PC-9 (cell line): ENCODE results near the gene TOMM34. TPM values are rescaled to one million over a fixed set of nuclear protein-coding genes. Genes with fewer than 3 reads are reported as not detected.

ENCODE experiments used
- BruUV-seq: library from RNA; stranded (reverse); fragments of 400-500 nt; replicated peaks from 2 replicates; lab custom pipeline; 2021; lab: Mats Ljungman, UMichigan
- CTCF ChIA-PET: fragments of 300-600 bp; sonication (Branson Sonifier 250); formaldehyde crosslinking; loops from one replicate; lab custom pipeline; 2022; ENCODE audit warnings: antibody characterized with exemption; lab: Charles Lee
- POLR2A ChIA-PET: fragments of 300-600 bp; sonication (Branson Sonifier 250); formaldehyde crosslinking; loops from one replicate; lab custom pipeline; 2022; ENCODE audit warnings: antibody characterized with exemption; ENCODE audit not compliant: unreplicated experiment; lab: Charles Lee
- DNase-seq, 2 experiments: peaks; one replicate each; pipeline versions ENCODE4 v3.0.0 to v3.0.0-alpha.2; 2015 to 2022; ENCODE audit warnings: mixed read lengths in 1 of 2
- H2AFZ ChIP-seq: fragments of 200-600 bp; sonication (generic); 2 replicates; pipeline ENCODE4 v1.8.1; 2017; ENCODE audit warnings: antibody characterized with exemption
- H3F3A ChIP-seq: fragments of 200-600 bp; sonication (generic); 2 replicates; pipeline ENCODE4 v1.8.1; 2017; ENCODE audit warnings: antibody characterized with exemption, mild to moderate bottlenecking, low read depth; ENCODE audit not compliant: insufficient read depth
- H3K27ac ChIP-seq: fragments of 200-600 bp; sonication (generic); 2 replicates; pipeline ENCODE4 v1.6.1; 2016; ENCODE audit warnings: mixed run types
- H3K27me3 ChIP-seq: fragments of 200-600 bp; sonication (generic); 2 replicates; pipeline ENCODE4 v1.6.1; 2016; ENCODE audit warnings: low read depth, mixed run types; ENCODE audit not compliant: insufficient read depth
- H3K36me3 ChIP-seq: fragments of 200-600 bp; sonication (generic); 2 replicates; pipeline ENCODE4 v1.6.1; 2016; ENCODE audit warnings: low read depth, mixed run types
- H3K4me1 ChIP-seq: fragments of 200-600 bp; sonication (generic); replicated peaks from 2 replicates; pipeline ENCODE4 v1.6.1; 2016; ENCODE audit warnings: mixed run types; ENCODE audit not compliant: insufficient read depth
- H3K4me2 ChIP-seq: fragments of 200-600 bp; sonication (generic); 2 replicates; pipeline ENCODE4 v1.6.1; 2017; ENCODE audit warnings: mixed run types
- H3K4me3 ChIP-seq: fragments of 200-600 bp; sonication (generic); 2 replicates; pipeline ENCODE4 v1.6.1; 2016; ENCODE audit warnings: mixed run types
- H3K79me2 ChIP-seq: fragments of 200-600 bp; sonication (generic); 2 replicates; pipeline ENCODE4 v1.6.1; 2017; ENCODE audit warnings: low read depth, mixed run types
- H3K9me2 ChIP-seq: fragments of 200-600 bp; sonication (generic); 2 replicates; pipeline ENCODE4 v1.8.1; 2017; ENCODE audit warnings: mild to moderate bottlenecking; ENCODE audit not compliant: insufficient read depth
- H3K9me3 ChIP-seq: fragments of 200-600 bp; sonication (generic); 2 replicates; pipeline ENCODE4 v1.8.1; 2016; ENCODE audit warnings: low read depth; ENCODE audit not compliant: insufficient read depth
- H4K20me1 ChIP-seq: fragments of 200-600 bp; sonication (generic); 2 replicates; pipeline ENCODE4 v1.8.1; 2017; ENCODE audit not compliant: insufficient read depth
- CTCF ChIP-seq: fragments of 200-600 bp; sonication (generic); conservative IDR thresholded peaks from 2 replicates; pipeline ENCODE4 v1.6.1; 2017; ENCODE audit warnings: mixed run types, antibody characterized with exemption, mild to moderate bottlenecking, moderate library complexity
- EZH2 ChIP-seq: fragments of 200-600 bp; sonication (generic); IDR thresholded peaks from 2 replicates; pipeline ENCODE4 v1.8.0; 2017; ENCODE audit warnings: antibody characterized with exemption, low read depth
- intact Hi-C: fragments of 100-400 bp; cut with micrococcal nuclease; formaldehyde crosslinking; loops from one replicate; pipeline ENCODE4 v1.10.0; 2022; ENCODE audit not compliant: unreplicated experiment
- total RNA-seq: library from RNA; stranded (reverse); gene quantifications from 2 replicates; pipeline ENCODE4 v1.2.3, GENCODE V29; 2021

The TOMM34 gene
- total RNA-seq, 1 experiment from 2014 or later, result 71.1 TPM

DNA sequence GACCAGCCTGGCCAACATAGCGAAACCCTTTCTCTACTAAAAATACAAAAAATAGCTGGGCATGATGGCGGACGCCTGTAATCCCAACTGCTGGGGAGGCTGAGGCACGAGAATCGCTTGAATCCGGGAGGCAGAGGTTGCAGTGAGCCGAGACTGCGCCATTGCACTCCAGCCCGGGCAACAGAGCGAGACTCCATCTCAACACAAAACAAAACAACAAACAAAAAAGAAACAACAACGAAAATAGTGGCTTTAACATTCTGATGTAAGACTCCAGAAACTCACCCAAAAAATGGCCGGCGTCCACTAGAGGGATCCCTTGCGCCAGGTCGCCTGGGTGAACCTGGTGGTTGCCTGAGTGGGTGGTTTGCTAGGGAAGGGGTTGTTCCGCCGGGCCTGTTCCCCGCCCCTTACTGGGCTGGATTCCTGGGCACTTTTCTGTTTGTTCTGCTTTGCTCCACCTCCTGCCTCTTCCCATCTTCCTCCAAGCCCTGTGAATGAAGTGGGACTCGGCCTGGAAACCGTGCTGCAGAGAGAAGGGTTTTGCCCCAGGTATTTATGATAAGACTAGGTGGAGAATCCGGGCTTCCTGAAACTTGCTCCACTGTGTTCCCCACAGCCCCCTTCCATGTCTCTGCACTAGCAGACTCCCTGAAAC is 48.8 kb downstream of the TOMM34 start:
- Histone ChIP-seq H3K27me3 (no peaks in the 10 kb centered on the region), H3F3A (peaks cover 32% of the 10 kb centered on the region), H3K27ac (peak overlapping the region; percentile 80), H3K9me2 (no peaks in the 10 kb centered on the region), H3K4me3 (peak overlapping the region; percentile 69), H3K79me2 (peaks cover 19% of the 10 kb centered on the region), H3K4me1 (peaks cover 4% of the 10 kb centered on the region; the same call in 1 of the 2 replicates), H3K36me3 (peaks cover 22% of the 10 kb centered on the region), H4K20me1 (peaks cover 13% of the 10 kb centered on the region; the same call in 1 of the 2 replicates), H3K9me3 (no peaks in the 10 kb centered on the region), H3K4me2 (peak overlapping the region; percentile 90), H2AFZ (peak overlapping the region; percentile 86)
- CTCF ChIA-PET, result interaction anchor here (0.6 to 1.6 kb wide), 7 partner anchors 56 to 499 kb away, joined by 3 to 4 read pairs (median 3); no protein-coding TSS in a partner anchor
- TF ChIP-seq CTCF, result peak; percentile 79
- no peak for TF ChIP-seq EZH2
- POLR2A ChIA-PET, result interaction anchor here (0.5 to 0.6 kb wide), 6 partner anchors 21 to 1461 kb away, joined by 3 to 6 read pairs (median 4); no protein-coding TSS in a partner anchor
- BruUV-seq, result no TSS peak
- DNase-seq, result peak; percentile 83 to 92
- intact Hi-C loops, result loop anchor here (1.0 to 5.0 kb wide), 4 partner anchors 49 to 381 kb away; partner anchors contain the start of gene TOMM34

DNA sequence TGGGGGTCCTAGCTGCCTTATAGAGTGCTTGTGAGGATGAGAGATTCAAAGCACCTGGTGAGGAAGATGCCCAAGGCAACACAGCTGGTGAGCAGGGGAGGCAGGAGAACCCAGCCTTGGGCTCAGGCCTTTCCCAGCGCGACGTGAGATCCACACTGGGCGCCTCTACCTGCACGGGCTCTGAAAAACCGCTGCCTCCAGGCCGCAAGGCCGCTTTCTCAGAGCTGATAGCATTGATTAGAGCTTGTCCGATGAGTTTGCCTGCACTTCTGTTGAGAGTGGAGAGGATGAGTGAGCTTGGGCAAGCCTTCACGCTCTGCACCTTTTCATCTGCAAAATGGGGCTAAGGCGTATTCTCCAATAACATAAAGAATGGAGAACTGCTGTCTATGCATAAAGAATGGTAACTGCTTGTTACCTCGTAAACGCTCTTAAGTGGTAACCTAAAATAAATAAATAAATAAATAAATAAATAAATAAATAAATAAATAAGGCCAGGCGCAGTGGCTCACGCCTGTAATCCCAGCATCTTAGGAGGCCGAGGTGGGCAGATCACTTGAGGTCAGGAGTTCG is 49.4 kb downstream of the TOMM34 start:
- CTCF ChIA-PET, result interaction anchor here (0.5 to 1.6 kb wide), 5 partner anchors 100 to 499 kb away, joined by 3 to 5 read pairs (median 4); no protein-coding TSS in a partner anchor
- Histone ChIP-seq H3K4me3 (peak overlapping the region; percentile 69), H3K9me2 (no peaks in the 10 kb centered on the region), H2AFZ (peak overlapping the region; percentile 86), H3K9me3 (no peaks in the 10 kb centered on the region), H3K79me2 (peaks cover 19% of the 10 kb centered on the region), H4K20me1 (peaks cover 13% of the 10 kb centered on the region; the same call in 1 of the 2 replicates), H3K27ac (peak overlapping the region; percentile 80), H3F3A (peaks cover 38% of the 10 kb centered on the region), H3K36me3 (peaks cover 23% of the 10 kb centered on the region), H3K27me3 (no peaks in the 10 kb centered on the region), H3K4me2 (peak overlapping the region; percentile 90), H3K4me1 (peaks cover 4% of the 10 kb centered on the region; the same call in 1 of the 2 replicates)
- DNase-seq, result peak in 1 of 2 experiments; percentile 41
- intact Hi-C loops, result loop anchor here (1.0 to 5.0 kb wide), 4 partner anchors 50 to 382 kb away; partner anchors contain the start of gene TOMM34
- POLR2A ChIA-PET, result interaction anchor here (0.5 kb wide), 1 partner anchor 280 kb away, joined by 3 read pairs; no protein-coding TSS in a partner anchor
- TF ChIP-seq EZH2 (no peak), CTCF (no peak)
- BruUV-seq, result TSS peak; percentile 70
